Stomach (tissue), 9 donors: ENCODE results near the gene PARD3. TPM values are rescaled to one million over a fixed set of nuclear protein-coding genes. Genes with fewer than 3 reads are reported as not detected.

Source experiments
- DNase-seq, 2 donors: peaks; one replicate each; pipeline versions ENCODE4 v3.0.0 to v3.0.0-alpha.2; 2013 to 2019
- H3K27ac ChIP-seq, 5 donors: fragments of 200-600 bp in 4 of 5; sonication (generic) in 4 of 5; one replicate each; pipeline ENCODE4 v1.5.1; 2013 to 2019; ENCODE audit warnings: mild to moderate bottlenecking in 1 of 5, moderate library complexity in 1 of 5
- H3K27me3 ChIP-seq, 3 donors: fragments of 200-600 bp; sonication (generic); one replicate each; pipeline ENCODE4 v1.5.1; 2017 to 2019; ENCODE audit warnings: mixed run types in 1 of 3
- H3K36me3 ChIP-seq, 4 donors: fragments of 200-600 bp; sonication (generic); 1 replicate in 3 of 4; 2 replicates in 1 of 4; pipeline ENCODE4 v1.5.1; 2016 to 2019
- H3K4me1 ChIP-seq, 4 donors: fragments of 200-600 bp; sonication (generic); one replicate each; pipeline ENCODE4 v1.5.1; 2016 to 2019
- H3K4me3 ChIP-seq, 4 donors: fragments of 200-600 bp; sonication (generic) in 3 of 4; one replicate each; pipeline ENCODE4 v1.5.1; 2016 to 2019; ENCODE audit warnings: mild to moderate bottlenecking in 1 of 4
- H3K9me3 ChIP-seq, 4 donors: fragments of 200-600 bp; sonication (generic); one replicate each; pipeline ENCODE4 v1.5.1; 2016 to 2019
- EP300 ChIP-seq: sonication (generic); formaldehyde crosslinking; IDR thresholded peaks from one replicate; pipeline ENCODE4 v1.6.1; 2017; ENCODE audit warnings: antibody characterized with exemption
- POLR2A ChIP-seq, 4 donors: fragments of 450-650 bp; IDR thresholded peaks; one replicate each; pipeline ENCODE4 v1.6.1; 2016; ENCODE audit warnings: antibody characterized with exemption in 4 of 4, control low read depth in 2 of 4, mild to moderate bottlenecking in 1 of 4, moderate library complexity in 1 of 4
- POLR2AphosphoS5 ChIP-seq, 3 donors: sonication (generic); formaldehyde crosslinking; IDR thresholded peaks; one replicate each; pipeline ENCODE4 v1.6.1; 2016; ENCODE audit warnings: antibody characterized with exemption in 3 of 3
- whole genome bisulfite sequencing, 5 donors: extraction: QIAGEN DNeasy Blood & Tissue Kit in 3 of 5; methylation state at CpG; one replicate each; pipeline versions ENCODE4 v1.1.5 to v1.1.7; 2013 to 2018; 5-methylcytosine and 5-hydroxymethylcytosine counted together
- intact Hi-C: fragments of 100-400 bp; cut with DNase I; formaldehyde crosslinking; loops from one replicate; pipeline ENCODE4 v1.15.1; 2023; ENCODE audit warnings: low total_unique reads
- polyA plus RNA-seq, 3 donors: library from polyadenylated mRNA; stranded (reverse); fragments of 200-250 nt; gene quantifications; one replicate each; pipeline ENCODE4 v1.2.3, GENCODE V29; 2013
- total RNA-seq, 5 donors: library from RNA; depleted of rRNA; stranded (reverse); fragments of >200 nt; gene quantifications; one replicate each; pipeline versions ENCODE4 v1.1.0 to v1.2.3, GENCODE V29; 2014 to 2016
- TF ChIP-seq, protein P1 (sequence below), 7 experiments: fragments of 450-650 bp in 4 of 7; fragments of 200-600 bp in 3 of 7; sonication (generic) in 3 of 7; IDR thresholded peaks; one replicate each; pipeline ENCODE4 v1.5.1; 2016 to 2019; ENCODE audit warnings: antibody characterized with exemption in 7 of 7, control low read depth in 2 of 7, mild to moderate bottlenecking in 1 of 7
- donor health status: healthy with polysubstance abuse.
- donor health status: Bipolar disorder and iron deficiency.
- donor health status: healthy.

The PARD3 gene
- total and polyA plus RNA-seq, 8 donors, result 13.7 to 118 (median 31.8) TPM

DNA sequence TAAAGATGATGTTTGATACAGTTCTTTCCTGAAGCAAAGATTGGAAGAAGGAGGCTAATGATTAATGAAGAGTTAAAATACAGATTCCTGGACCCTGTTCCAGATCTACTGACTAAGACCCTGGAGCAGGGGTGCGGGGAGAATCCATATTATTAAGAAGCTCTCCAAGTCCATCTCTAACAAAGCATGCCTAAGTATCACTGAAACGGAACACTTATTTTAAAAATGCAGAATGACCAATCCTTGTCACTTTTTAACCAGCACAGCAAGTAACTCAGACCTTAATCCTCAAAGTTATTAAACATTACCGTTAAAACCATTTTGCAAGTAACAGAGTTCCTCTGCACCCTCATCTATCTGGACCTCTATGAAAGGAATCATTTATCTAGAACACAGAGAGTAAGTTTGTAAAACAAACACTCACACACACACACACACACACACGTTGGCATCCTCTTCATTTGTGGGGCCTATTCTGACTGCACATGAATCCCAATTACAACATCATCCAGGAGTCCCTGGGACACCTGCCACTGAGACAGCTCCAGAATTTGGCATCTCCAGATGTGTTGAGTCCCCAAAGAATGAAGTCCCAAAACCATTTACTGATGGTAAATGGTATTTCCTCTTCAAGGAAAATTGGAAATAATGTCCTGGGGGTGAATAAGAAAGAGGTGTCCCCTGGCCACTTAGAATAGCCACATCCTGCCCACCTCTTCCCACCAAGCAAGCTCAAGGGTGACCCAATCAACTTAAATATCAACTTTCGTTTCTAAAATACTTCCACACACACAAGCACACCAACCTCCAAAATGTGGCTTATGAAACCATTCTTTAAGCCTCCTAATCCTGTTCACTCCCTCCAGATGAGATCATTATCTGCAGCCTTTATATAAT, 117.5 kb downstream of the PARD3 start:
- peaks cover 0 to 11% (median 6%) of the 10 kb centered on the region in 4 donors for H3K36me3 ChIP-seq
- DNase-seq, result no peak
- H3K4me1 ChIP-seq, result peaks cover 9 to 67% (median 32%) of the 10 kb centered on the region in 4 donors

DNA sequence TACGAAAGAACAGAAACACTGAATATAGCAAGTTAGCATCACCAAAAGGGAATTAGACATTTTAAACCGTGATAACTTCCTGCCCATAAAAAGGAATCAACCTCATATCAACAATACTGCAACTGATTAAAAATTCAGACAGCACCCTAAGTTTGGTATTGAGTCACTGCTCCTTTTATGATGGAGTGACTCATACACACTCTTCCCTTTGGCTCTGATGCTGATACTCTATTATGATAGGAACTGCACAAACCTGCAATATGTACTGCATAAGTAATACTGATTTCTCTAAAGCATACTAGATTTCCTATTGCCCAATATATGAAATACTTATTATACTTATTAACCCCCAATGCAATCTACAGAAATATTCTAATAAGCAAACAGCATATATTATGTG, 118.7 kb downstream of the PARD3 start:
- peaks cover 0 to 11% (median 6%) of the 10 kb centered on the region in 4 donors for H3K36me3 ChIP-seq
- no peaks in the 10 kb centered on the region for H3K27me3 ChIP-seq
- H3K4me1 ChIP-seq, result peaks cover 6 to 55% (median 26%) of the 10 kb centered on the region in 4 donors
- no peak for TF ChIP-seq EP300
- peak in 1 of 3 donors; percentile 14 for TF ChIP-seq POLR2AphosphoS5 (IDR thresholded peaks at IDR 0.05)
- no peaks in the 10 kb centered on the region for H3K9me3 ChIP-seq
- no peak overlapping the region for H3K27ac ChIP-seq
- 53 to 73% (median 66%) methylated on average over 2 of the region's 2 CpGs for WGBS, 5 donors
- DNase-seq, result no peak
- no peak overlapping the region for H3K4me3 ChIP-seq
- intact Hi-C loops, result no loop called here

More for the DNA sequence above, 117.5 kb downstream of the PARD3 start:
- H3K27me3 ChIP-seq, result no peaks in the 10 kb centered on the region
- H3K27ac ChIP-seq, result no peak overlapping the region
- no peaks in the 10 kb centered on the region for H3K9me3 ChIP-seq
- WGBS, 5 donors, result 55 to 61% (median 60%) methylated on average over 5 of the region's 5 CpGs
- intact Hi-C loops, result no loop called here
- H3K4me3 ChIP-seq, result no peak overlapping the region
- TF ChIP-seq, protein P1, sequence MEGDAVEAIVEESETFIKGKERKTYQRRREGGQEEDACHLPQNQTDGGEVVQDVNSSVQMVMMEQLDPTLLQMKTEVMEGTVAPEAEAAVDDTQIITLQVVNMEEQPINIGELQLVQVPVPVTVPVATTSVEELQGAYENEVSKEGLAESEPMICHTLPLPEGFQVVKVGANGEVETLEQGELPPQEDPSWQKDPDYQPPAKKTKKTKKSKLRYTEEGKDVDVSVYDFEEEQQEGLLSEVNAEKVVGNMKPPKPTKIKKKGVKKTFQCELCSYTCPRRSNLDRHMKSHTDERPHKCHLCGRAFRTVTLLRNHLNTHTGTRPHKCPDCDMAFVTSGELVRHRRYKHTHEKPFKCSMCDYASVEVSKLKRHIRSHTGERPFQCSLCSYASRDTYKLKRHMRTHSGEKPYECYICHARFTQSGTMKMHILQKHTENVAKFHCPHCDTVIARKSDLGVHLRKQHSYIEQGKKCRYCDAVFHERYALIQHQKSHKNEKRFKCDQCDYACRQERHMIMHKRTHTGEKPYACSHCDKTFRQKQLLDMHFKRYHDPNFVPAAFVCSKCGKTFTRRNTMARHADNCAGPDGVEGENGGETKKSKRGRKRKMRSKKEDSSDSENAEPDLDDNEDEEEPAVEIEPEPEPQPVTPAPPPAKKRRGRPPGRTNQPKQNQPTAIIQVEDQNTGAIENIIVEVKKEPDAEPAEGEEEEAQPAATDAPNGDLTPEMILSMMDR (IDR thresholded peaks at IDR 0.05), result no peak
- TF ChIP-seq POLR2AphosphoS5 (IDR thresholded peaks at IDR 0.05) (no peak), EP300 (no peak), POLR2A (IDR thresholded peaks at IDR 0.05) (no peak)

DNA sequence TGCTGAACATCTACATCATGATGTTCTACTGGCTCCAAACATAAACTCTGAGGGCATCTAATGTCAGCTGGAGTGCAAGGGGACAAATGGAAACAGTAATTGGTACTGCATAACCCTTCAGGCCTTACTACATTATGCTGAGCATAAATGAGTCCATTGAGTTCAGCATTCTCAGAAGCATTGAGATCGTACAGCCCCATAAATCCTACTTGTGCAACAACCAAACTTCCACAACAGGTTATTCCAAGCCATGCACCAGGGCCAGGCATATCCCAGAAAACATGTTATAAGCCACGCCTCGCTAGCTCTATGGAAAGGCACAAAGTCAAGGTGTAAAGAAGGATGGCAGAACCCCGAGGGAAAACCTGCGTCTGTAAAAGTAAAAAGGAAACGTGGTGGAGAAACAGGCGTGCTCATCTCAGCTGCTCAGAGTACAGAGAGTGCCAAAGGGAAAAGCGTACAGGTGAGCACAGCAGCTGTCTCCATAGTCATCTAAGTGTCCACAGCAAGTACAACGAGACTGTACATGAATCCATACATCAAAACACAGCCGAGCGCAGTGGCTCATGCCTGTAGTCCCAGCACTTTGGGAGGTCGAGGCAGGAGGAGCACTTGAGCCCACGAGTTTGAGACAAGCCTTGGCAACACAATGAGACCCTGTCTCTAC, 124.6 kb downstream of the PARD3 start:
- H3K27ac ChIP-seq, result no peak overlapping the region
- H3K4me3 ChIP-seq, result no peak overlapping the region
- intact Hi-C loops, result no loop called here
- 74 to 92% (median 86%) methylated on average over 13 of the region's 13 CpGs for WGBS, 5 donors
- TF ChIP-seq, protein P1 (IDR thresholded peaks at IDR 0.05), result no peak
- TF ChIP-seq EP300, result no peak
- no peak for TF ChIP-seq POLR2A (IDR thresholded peaks at IDR 0.05)
- no peak for TF ChIP-seq POLR2AphosphoS5 (IDR thresholded peaks at IDR 0.05)
- H3K27me3 ChIP-seq, result no peaks in the 10 kb centered on the region
- DNase-seq, result no peak
- no peaks in the 10 kb centered on the region for H3K9me3 ChIP-seq
- H3K4me1 ChIP-seq, result peaks cover 0 to 34% (median 8%) of the 10 kb centered on the region in 4 donors
- H3K36me3 ChIP-seq, result peaks cover 0 to 7% (median 3%) of the 10 kb centered on the region in 4 donors

DNA sequence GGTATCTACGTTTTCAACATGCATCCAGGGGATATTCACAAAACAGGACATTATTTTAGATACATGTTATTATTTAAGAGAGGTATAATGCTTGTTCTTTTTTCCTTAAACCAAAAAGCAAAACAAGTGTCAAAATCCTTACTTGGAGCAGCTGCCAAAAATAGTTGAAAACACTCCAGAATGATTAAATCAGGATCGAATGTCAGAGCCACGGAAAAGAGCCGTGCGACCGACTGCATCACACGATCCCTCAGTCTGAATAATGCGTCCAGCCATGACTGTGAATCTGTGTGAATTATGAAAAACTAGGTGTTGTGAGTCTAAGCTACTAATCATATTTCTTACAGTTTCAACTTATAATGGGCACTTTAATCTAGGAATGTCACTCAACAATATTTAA, 126.0 kb downstream of the PARD3 start:
- H3K4me3 ChIP-seq, result no peak overlapping the region
- TF ChIP-seq POLR2A (IDR thresholded peaks at IDR 0.05) (no peak), POLR2AphosphoS5 (IDR thresholded peaks at IDR 0.05) (no peak), EP300 (no peak)
- TF ChIP-seq, protein P1 (IDR thresholded peaks at IDR 0.05), result no peak
- H3K4me1 ChIP-seq, result peaks cover 0 to 39% (median 10%) of the 10 kb centered on the region in 4 donors
- H3K9me3 ChIP-seq, result no peaks in the 10 kb centered on the region
- no peaks in the 10 kb centered on the region for H3K27me3 ChIP-seq
- DNase-seq, result no peak
- H3K36me3 ChIP-seq, result no peaks in the 10 kb centered on the region
- 30 to 62% (median 37%) methylated on average over 8 of the region's 8 CpGs for WGBS, 5 donors
- no peak overlapping the region for H3K27ac ChIP-seq
- intact Hi-C loops, result no loop called here
